Astrocyte of the cerebellum (primary cell): ENCODE measurements around the gene TOP2A.
A peak's percentile ranks its signal among the peaks of the same experiment; 100 is the strongest.
"Not testable (repeated sequence)": the region's sequence is repeated elsewhere in the genome, so short reads cannot be mapped to it uniquely, and the experiment has no call there.

ENCODE experiments used
- DNase-seq: peaks from one replicate; pipeline ENCODE4 v3.0.0-alpha.2; 2011; ENCODE audit warnings: low read depth
- H3K4me3 ChIP-seq: 2 replicates; pipeline ENCODE4 v1.5.1; 2011; ENCODE audit warnings: mild to moderate bottlenecking, low read depth, low read length, moderate library complexity
- in situ Hi-C: cut with HindIII; loops from 2 replicates; pipeline ENCODE4 v1.10.0; 2017; ENCODE audit warnings: low sequenced_read_pairs
- TF ChIP-seq, protein P1 (sequence below): IDR thresholded peaks from 2 replicates; pipeline ENCODE4 v1.5.1; 2012; ENCODE audit warnings: low read length, low read depth, moderate library complexity, mild to moderate bottlenecking; ENCODE audit errors: missing control alignments

TOP2A gene

DNA sequence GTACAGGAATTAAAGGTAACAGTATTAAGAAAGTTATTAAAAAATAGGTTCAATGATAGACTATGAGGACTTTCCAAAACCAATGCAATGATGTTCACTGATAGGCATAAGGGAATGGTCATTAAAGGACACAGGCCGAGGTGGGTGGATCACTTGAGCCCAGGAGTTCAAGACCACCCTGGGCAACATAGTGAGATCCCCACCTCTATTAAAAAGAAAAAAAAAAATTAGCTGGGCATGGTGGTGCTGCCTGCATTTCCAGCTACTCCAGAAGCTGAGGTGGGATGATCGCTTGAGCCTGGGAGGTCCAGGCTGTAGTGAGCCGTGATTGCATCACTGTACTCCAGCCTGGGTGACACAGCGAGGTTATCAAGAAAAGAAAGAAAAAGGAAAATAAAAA is 5.9 kb downstream of the TOP2A start:
- in situ Hi-C loops = no loop called here
- H3K4me3 ChIP-seq = no peak overlapping the region
- TF ChIP-seq, protein P1, sequence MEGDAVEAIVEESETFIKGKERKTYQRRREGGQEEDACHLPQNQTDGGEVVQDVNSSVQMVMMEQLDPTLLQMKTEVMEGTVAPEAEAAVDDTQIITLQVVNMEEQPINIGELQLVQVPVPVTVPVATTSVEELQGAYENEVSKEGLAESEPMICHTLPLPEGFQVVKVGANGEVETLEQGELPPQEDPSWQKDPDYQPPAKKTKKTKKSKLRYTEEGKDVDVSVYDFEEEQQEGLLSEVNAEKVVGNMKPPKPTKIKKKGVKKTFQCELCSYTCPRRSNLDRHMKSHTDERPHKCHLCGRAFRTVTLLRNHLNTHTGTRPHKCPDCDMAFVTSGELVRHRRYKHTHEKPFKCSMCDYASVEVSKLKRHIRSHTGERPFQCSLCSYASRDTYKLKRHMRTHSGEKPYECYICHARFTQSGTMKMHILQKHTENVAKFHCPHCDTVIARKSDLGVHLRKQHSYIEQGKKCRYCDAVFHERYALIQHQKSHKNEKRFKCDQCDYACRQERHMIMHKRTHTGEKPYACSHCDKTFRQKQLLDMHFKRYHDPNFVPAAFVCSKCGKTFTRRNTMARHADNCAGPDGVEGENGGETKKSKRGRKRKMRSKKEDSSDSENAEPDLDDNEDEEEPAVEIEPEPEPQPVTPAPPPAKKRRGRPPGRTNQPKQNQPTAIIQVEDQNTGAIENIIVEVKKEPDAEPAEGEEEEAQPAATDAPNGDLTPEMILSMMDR = no peak
- no peak for DNase-seq

DNA sequence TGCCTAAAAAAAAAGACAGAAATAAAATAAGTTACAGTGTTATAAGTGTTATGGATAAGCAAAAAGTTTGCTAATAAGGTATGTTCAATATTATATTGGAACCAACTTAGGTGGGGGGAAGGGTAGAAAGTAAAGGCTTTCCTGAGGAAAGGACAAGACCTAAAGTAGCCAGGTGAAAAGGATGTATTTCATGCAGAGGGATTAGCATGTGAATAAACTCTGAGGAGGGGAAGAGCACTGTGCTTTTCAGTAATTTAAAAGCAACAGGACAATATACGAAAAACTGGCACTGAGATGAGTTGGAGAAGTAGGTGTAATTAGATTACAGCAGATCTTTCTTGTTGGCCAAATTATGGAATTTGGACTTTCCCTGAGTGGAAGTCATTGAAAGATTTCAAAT is 7.6 kb downstream of the TOP2A start:
- H3K4me3 ChIP-seq = no peak overlapping the region
- TF ChIP-seq, protein P1 = no peak
- in situ Hi-C loops = no loop called here
- DNase-seq = no peak

DNA sequence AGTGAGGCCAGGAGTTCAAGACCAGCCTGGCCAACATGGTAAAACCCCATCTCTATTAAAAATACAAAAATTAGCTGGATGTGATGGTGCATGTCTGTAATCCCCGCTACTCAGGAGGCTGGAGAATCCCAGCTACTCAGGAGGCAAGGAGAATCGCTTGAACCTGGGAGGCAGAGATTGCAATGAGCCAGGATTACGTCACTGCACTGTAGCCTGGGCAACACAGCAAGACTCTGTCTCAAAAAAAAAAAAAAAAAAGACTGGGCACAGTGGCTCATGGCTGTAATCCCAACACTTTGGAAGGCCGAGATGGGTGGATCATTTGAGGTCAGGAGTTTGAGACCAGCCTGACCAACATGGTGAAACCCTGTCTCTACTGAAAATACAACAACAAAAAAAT is 8.2 kb downstream of the TOP2A start:
- DNase-seq, in situ Hi-C loops, H3K4me3 ChIP-seq: not testable (repeated sequence)

DNA sequence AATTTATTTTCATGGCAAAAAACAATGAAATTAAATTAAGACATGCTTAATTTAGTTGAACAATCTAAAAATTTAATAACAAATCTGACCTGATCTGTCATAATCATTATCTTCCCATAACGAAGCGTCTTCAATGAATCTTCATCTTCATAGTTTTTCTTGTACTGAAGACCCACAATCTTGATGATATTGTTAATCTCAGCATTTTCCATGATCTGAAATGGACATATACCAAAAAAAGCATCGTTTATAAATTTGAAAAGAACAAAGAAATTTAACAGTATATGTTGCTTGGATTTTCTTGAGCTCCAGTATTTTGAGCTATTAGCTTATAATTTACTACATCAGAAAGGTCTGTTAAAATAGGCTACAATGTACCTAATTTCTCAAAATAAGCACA is 10.2 kb downstream of the TOP2A start:
- TF ChIP-seq, protein P1 = no peak
- DNase-seq = no peak
- no peak overlapping the region for H3K4me3 ChIP-seq
- in situ Hi-C loops = no loop called here

DNA sequence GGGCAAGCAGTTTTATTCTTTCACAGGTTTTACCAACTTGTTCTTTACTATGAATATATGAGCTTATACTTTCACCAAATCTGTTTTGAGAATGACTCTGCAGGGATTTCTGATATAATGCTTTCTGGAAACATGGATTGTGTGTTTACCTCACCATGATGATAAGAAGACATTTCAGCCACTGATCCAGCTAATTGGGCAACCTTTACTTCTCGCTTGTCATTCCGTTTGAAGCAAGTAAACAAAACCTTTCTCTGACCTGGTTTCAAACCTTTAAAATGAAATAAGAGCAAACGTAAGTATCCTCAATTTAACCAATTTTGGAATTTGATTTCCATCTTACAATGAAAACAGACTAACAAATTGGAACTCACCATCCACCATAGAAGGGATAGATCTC is 13.7 kb downstream of the TOP2A start:
- no peak overlapping the region for H3K4me3 ChIP-seq
- TF ChIP-seq, protein P1 = no peak
- in situ Hi-C loops = no loop called here
- no peak for DNase-seq

DNA sequence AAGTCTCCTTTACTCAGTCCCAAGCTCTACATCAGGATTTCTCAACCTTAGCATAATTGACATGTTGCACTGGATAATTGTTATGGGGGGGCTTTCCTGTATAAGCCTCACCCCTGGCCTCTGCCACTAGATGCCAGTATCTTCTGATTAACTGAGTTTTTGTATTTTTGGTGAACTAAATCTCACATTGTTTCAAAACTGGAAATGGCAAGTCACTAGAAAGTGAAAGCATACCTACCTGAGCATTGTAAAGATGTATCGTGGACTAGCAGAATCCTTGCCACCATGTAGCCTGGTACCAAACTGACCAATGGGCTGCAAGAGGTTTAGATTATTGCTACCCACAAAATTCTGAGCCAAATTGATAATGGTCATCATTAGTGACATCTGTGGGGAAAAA is 15.0 kb downstream of the TOP2A start:
- TF ChIP-seq, protein P1 = no peak
- in situ Hi-C loops = no loop called here
- DNase-seq = no peak
- H3K4me3 ChIP-seq = no peak overlapping the region

DNA sequence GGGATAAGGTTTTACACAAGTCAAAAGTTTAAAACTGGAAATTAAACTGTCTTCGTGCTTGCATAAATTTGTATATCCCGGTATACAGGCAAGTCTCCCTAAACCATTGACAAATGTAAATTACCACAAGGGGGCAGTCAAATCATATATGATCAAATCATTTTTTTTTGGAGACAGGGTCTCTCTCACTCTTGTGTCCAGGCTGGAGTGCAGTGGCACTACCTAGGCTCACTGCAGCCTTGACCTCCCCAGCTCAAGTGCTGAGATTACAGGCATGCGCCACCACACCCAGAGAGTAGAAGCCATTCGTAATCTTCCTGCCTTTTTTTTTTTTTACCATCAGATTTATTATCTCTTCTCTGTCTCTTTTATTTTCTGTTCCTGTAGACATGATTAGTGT is 18.5 kb downstream of the TOP2A start:
- no peak overlapping the region for H3K4me3 ChIP-seq
- DNase-seq = peak; percentile 53
- TF ChIP-seq, protein P1 = peak; percentile 50
- in situ Hi-C loops = no loop called here

DNA sequence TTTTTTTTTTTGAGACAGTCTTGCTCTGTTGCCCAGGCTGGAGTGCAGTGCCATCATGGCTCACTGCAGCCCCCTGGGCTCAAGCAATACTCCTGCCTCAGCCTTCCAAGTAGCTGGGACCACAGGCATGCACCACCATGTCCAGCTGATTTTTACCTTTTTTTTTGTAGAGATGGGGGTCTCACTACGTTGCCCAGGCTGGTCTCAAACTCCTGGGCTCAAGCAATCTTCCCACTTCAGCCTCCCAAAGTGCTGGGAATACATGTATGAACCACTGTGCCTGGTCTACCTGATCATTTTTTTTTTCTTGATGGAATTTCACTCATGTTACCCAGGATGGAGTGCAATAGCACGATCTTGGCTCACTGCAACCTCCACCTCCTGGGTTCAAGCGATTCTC is 31.1 kb downstream of the TOP2A start:
- H3K4me3 ChIP-seq, in situ Hi-C loops, DNase-seq: not testable (repeated sequence)
